NCI-H345 treated with DMSO at 0.1 percent for 48 hours (cell line): ENCODE data around the gene UPK1A.
"Not testable (repeated sequence)": the region's sequence is repeated elsewhere in the genome, so short reads cannot be mapped to it uniquely, and the experiment has no call there.

ENCODE experiments used
- DNase-seq: peaks from one replicate; lab custom pipeline; 2025; ENCODE audit not compliant: unreplicated experiment; lab: John Stamatoyannopoulos, UW

The UPK1A gene

DNA sequence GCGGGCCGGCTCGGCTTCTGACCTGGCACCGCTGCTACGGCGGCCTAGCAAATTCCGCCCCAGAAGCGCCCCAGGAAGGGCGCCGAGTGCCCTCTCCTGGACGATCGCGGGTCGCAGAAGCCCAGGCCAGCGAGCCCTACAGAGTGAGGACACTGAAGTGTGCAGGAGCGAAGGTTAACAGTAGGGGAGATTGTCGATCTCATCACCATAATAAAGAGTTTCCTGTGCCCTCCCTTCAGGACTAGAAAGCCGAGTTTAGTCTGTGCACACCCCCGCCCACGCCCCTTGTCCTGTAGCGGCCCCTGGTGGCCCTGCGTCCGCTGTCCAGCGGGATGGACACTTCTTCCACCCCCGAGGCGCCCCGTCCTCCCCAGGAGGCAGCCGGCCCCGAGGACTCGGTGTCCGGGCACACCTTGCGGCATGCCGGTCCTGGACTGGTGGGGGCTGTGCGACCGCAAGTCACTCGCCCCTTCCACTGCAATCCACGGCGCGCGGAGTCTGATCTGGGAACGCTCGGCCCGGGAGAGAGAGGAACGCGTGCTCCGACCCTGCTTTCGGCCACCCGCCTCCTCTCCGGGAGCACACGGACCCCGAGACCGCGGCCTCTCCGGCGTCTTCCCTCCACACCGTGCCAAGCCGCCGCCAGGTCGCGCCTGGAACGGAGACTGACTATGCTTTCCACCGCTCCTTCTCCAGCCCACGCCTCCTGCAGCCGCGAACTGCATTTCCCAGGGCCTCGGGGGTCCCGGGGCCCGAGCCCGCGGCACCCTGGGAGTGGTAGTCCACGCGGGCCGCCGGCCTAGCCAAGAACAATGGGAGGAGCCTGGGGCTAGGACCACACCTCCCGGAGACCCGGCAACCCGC, 50.7 kb downstream of the UPK1A start:
- peak; percentile 89 for DNase-seq

DNA sequence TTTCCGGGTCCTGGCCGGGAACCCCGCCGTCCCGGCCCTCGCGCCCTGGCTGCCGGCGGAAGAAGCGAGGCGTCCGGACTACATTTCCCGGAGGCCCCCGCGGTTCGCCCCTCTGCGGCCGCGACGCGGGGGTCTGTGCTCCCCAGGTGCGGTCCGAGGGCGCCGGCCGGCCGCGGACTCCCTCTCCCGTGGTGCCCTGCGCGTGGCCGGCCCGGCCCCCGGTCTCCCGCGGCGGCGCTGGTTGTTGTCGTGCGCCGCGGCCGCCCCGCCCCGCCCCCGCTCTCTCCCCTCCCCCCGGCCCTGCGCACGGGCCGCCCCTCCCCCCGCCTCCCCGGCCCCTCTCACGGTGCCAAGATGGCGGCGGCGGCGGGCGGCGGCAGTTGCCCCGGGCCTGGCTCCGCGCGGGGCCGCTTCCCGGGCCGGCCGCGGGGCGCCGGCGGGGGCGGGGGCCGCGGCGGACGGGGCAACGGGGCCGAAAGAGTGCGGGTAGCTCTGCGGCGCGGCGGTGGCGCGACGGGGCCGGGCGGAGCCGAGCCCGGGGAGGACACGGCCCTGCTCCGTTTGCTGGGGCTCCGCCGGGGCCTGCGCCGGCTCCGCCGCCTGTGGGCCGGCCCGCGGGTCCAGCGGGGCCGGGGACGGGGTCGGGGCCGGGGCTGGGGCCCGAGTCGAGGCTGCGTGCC, 51.5 kb downstream of the UPK1A start, which contains the start of gene KMT2B:
KMT2B (plus strand) TSS at position 339 of the 680 bp plus-strand sequence; CDS start at position 355, 16 bp downstream.
- DNase-seq, result peak; percentile 100

DNA sequence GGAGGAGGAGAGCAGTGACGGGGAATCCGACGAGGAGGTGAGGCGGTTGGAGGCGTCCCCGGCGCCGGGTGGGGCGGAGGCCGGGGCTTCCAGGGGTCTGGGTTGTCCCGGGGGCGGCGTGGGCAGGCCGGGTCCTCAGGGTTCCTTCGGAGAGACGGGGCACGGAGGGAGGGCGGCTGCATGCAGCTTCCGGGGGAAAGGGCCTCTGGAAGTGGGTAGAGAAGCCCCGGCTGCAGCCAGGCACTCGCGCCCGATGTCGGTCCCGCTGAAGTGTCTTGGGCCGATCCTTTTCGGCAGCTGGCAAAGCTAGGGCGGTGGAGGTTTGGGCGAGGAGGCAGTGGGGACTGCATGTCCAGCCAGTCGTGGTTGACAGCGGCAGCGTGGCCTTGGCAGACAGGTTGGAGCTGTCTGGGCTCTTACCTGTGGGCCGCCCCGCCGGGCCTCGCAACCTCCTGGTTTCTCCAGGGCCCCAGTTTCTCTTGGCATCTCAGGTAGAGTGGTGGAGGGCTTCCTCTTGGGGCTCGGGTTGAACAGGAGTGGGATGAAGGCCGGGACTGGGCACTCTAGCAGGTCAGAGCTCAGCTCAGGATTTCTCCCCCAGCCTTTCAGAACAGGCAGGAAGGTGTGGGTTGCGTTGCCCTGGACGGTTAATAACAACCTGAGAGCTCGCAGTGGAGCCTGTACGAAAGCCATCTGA, 52.2 kb downstream of the UPK1A start:
- no peak for DNase-seq

DNA sequence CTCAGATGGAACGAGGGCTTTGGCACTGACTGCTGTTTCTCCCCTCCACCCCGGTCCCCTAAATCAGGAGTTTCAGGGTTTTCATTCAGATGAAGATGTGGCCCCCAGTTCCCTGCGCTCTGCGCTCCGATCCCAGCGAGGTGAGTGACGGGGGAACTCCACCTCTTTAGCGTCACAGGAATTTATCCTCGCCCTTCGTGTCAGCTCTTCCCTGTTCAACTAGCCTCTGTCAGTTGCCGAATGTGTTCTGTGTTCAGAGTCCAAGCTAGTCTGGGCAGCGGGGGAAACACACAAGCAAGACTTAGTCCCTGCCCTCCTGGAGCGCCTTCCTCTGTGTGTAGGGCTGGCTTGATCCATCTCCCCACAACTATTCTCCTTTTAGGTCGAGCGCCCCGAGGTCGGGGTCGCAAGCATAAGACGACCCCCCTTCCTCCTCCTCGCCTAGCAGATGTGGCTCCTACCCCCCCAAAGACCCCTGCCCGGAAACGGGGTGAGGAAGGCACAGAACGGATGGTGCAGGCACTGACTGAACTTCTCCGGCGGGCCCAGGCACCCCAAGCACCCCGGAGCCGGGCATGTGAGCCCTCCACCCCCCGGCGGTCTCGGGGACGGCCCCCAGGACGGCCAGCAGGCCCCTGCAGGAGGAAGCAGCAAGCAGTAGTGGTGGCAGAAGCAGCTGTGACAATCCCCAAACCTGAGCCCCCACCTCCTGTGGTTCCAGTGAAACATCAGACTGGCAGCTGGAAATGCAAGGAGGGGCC, 53.3 kb downstream of the UPK1A start:
- no peak for DNase-seq

DNA sequence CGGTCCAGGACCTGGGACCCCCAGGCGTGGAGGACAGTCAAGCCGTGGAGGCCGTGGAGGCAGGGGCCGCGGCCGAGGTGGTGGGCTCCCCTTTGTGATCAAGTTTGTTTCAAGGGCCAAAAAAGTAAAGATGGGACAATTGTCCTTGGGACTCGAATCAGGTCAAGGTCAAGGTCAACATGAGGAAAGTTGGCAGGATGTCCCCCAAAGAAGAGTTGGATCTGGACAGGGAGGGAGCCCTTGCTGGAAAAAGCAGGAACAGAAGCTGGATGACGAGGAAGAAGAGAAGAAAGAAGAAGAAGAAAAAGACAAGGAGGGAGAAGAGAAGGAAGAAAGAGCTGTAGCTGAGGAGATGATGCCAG, 53.8 kb downstream of the UPK1A start:
- DNase-seq, result no peak

DNA sequence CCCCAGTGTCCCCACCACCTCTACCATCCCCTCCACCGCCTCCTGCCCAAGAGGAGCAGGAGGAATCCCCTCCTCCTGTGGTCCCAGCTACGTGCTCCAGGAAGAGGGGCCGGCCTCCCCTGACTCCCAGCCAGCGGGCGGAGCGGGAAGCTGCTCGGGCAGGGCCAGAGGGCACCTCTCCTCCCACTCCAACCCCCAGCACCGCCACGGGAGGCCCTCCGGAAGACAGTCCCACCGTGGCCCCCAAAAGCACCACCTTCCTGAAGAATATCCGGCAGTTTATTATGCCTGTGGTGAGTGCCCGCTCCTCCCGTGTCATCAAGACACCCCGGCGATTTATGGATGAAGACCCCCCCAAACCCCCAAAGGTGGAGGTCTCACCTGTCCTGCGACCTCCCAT, 54.3 kb downstream of the UPK1A start:
- no peak for DNase-seq

DNA sequence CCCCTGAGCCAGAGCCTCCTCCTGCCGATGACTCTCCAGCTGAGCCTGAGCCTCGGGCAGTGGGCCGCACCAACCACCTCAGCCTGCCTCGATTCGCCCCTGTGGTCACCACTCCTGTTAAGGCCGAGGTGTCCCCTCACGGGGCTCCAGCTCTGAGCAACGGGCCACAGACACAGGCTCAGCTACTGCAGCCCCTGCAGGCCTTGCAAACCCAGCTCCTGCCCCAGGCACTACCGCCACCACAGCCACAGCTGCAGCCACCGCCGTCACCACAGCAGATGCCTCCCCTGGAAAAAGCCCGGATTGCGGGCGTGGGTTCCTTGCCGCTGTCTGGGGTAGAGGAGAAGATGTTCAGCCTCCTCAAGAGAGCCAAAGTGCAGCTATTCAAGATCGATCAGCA, 55.1 kb downstream of the UPK1A start:
- DNase-seq, result no peak

DNA sequence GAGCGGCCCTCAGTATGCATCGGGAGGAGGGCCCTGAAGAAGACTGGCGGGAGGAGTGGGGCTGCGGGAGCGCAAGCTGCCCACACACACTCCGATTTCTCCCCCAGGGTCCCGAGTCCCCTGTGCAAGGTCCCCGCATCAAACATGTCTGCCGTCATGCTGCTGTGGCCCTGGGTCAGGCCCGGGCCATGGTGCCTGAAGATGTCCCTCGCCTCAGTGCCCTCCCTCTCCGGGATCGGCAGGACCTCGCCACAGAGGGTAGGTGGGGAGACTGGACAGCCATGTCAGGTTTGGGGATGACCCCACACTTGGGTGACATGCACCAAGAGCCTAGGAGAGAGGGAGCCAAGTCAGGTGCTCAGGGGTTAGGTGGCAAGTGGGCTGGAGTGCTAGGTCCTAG, 56.1 kb downstream of the UPK1A start:
- DNase-seq, result no peak

DNA sequence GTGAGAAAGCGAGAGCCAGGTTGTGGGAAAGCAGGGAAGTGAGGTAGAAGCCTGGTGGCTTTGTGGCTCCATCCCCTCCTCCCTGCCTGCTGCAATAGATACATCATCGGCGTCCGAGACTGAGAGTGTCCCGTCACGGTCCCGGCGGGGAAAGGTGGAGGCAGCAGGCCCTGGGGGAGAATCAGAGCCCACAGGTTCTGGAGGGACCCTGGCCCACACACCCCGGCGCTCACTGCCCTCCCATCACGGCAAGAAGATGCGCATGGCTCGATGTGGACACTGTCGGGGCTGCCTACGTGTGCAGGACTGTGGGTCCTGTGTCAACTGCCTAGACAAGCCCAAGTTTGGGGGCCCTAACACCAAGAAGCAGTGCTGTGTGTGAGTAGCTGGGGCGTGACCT, 56.6 kb downstream of the UPK1A start:
- no peak for DNase-seq

DNA sequence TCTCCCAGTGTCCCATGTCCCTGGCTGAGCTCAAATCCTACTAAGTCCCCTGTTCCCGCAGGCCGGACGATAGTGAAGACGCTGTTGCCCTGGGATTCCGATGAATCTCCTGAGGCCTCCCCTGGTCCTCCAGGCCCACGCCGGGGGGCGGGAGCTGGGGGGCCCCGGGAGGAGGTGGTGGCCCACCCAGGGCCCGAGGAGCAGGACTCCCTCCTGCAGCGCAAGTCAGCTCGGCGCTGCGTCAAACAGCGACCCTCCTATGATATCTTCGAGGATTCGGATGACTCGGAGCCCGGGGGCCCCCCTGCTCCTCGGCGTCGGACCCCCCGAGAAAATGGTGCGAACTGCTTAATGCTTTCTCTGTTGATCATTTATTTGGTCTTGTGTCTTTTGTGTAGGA, 57.4 kb downstream of the UPK1A start:
- DNase-seq, result no peak

DNA sequence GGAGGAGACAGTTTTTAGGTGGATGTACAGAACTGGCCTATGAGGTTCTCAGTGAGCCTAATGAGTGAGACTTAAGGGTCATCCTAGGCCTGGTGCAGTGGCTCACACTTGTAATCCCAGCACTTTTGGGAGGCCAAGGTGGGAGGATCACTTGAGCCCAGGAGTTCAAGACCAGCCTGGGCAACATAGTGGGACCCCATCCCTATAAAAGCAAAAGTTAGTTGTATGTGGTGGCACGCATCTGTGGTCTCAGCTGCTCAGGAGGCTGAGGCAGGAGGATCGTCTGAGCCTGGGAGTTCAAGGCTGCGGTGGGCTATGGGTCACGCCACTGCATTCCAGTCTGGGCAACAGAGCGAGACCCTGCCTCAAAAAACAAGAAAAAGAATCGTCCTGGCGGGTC, 57.8 kb downstream of the UPK1A start:
- DNase-seq, result not testable (repeated sequence)

DNA sequence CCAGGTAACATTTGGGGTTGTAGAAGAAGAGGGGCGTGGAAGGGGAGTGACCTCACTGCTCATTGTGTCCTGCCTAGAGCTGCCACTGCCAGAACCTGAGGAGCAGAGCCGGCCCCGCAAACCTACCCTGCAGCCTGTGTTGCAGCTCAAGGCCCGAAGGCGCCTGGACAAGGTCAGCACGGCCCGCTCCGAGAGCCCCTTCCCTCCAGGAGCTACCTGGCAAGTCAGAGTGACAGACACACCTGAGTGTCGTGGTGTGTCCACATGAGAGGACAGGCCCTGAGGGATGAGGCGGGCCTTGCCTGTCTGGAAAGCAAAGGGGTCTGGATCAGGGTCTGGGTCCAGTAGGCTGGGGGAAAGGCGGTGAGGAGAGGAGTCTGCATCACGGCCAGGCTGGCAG, 58.2 kb downstream of the UPK1A start:
- DNase-seq, result no peak

DNA sequence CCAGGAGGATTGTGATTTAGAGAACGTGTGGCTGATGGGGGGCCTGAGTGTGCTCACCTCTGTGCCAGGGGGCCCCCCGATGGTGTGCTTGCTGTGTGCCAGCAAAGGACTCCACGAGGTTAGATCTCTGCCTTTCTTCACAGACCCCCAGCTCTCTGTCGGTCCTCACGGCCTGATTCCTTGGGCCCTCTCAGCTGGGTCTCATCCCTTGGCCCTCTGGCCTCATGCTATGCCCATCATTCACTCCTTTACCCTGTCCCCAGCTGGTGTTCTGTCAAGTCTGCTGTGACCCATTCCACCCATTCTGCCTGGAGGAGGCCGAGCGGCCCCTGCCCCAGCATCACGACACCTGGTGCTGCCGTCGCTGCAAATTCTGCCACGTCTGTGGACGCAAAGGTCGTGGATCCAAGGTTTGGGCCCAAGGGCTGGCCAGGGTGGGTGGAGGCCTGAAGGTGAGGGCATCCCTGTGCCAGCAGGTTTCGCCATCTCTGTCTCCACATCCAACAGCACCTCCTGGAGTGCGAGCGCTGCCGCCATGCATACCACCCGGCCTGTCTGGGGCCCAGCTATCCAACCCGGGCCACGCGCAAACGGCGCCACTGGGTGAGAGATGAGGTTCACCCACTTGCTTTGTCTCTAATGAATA, 59.0 kb downstream of the UPK1A start:
- no peak for DNase-seq

DNA sequence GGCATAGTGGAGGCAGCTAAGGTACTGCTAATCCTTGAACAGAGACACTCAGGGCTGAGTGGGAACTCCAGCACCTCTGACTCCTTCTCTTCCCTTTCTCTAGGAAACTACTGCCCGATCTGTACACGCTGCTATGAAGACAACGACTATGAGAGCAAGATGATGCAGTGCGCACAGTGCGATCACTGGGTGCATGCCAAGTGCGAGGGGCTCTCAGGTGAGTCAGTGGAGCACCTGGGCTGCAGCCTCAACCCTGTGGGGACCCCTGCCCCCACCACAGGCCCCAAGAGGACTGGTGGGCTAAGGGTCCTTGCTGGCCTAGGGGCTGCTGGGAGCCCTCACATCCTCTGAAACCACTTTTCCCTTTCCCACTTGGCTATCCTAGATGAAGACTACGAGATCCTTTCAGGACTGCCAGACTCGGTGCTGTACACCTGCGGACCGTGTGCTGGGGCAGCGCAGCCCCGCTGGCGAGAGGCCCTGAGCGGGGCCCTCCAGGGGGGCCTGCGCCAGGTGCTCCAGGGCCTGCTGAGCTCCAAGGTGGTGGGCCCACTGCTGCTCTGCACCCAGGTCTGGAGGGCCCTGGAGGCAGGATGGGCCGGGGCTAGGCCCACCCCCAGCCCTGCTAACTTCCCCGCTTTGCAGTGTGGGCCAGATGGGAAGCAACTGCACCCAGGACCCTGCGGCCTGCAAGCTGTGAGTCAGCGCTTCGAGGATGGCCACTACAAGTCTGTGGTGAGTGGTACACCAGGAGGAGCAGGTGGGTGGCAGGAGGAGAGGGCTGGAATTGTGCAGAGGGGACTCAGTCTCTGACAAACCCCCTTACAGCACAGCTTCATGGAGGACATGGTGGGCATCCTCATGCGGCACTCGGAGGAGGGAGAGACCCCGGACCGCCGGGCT, 61.0 kb downstream of the UPK1A start:
- DNase-seq, result no peak
